ENCODE results near the gene DYNC1I2. TPM values are rescaled to one million over a fixed set of nuclear protein-coding genes. Genes with fewer than 3 reads are reported as not detected.

DYNC1I2 gene
- total RNA-seq, 3 donors from 2014 or later (not counting 1 experiment from before 2014, with no cell fraction given) = 26.7 to 36.4 (median 30.2) TPM

- Histone ChIP-seq H3K4me3 (ENCODE audit: low read length) (no peak overlapping the region), H3K4me1 (ENCODE audit: control insufficient read depth, insufficient read depth, low read length) (no peaks in the 10 kb centered on the region), H3K27me3 (ENCODE audit: control insufficient read depth, insufficient read depth, low read length) (no peaks in the 10 kb centered on the region), H3K36me3 (ENCODE audit: control insufficient read depth, insufficient read depth, low read length) (peaks cover 73% of the 10 kb centered on the region), H3K9me3 (ENCODE audit: control insufficient read depth, insufficient read depth, low read length) (no peaks in the 10 kb centered on the region), H3K27ac (ENCODE audit: low read length) (no peak overlapping the region)
- ATAC-seq = no peak
- Mint-ChIP-seq H3K4me1 (peaks cover 0 to 6% of the 10 kb centered on the region in 2 donors), H3K36me3 (peaks cover 32% of the 10 kb centered on the region), H3K9me3 (no peaks in the 10 kb centered on the region), H3K4me3 (no peak overlapping the region), H3K27me3 (ENCODE audit: low read depth in 2 of 2) (no peaks in the 10 kb centered on the region), H3K27ac (no peak overlapping the region)
- intact Hi-C loops (cut with micrococcal nuclease) = no loop called here
- 90% methylated on average over 1 of the region's 3 CpGs for WGBS (ENCODE audit: insufficient coverage)
- DNase-seq = no peak
- TF ChIP-seq, protein P1, sequence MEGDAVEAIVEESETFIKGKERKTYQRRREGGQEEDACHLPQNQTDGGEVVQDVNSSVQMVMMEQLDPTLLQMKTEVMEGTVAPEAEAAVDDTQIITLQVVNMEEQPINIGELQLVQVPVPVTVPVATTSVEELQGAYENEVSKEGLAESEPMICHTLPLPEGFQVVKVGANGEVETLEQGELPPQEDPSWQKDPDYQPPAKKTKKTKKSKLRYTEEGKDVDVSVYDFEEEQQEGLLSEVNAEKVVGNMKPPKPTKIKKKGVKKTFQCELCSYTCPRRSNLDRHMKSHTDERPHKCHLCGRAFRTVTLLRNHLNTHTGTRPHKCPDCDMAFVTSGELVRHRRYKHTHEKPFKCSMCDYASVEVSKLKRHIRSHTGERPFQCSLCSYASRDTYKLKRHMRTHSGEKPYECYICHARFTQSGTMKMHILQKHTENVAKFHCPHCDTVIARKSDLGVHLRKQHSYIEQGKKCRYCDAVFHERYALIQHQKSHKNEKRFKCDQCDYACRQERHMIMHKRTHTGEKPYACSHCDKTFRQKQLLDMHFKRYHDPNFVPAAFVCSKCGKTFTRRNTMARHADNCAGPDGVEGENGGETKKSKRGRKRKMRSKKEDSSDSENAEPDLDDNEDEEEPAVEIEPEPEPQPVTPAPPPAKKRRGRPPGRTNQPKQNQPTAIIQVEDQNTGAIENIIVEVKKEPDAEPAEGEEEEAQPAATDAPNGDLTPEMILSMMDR (IDR thresholded peaks at IDR 0.05) = no peak
These were observed 42.0 kb downstream of the DYNC1I2 start for GRCh38 chr2:171728989-171729951.

DNA sequence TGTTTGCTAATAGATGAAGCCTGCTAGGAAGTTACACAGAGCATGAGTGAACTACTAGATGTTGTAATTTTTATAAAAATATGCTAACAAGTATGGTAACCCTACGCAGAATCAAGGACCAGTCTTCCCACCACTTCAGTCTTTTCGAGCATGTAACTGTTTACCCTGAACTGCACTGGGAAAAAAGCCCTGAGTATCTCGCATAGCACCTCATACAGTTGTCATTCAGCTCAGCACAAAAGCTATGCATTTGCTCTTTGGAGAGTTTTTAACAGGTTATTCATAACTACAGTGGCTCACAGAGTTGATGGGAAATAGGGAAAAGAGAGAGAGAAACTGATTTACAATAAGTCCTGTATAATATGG, 42.7 kb downstream of the DYNC1I2 start:
- no peak for ATAC-seq
- Histone ChIP-seq H3K4me1 (ENCODE audit: control insufficient read depth, insufficient read depth, low read length) (no peaks in the 10 kb centered on the region), H3K36me3 (ENCODE audit: control insufficient read depth, insufficient read depth, low read length) (peaks cover 77% of the 10 kb centered on the region), H3K27me3 (ENCODE audit: control insufficient read depth, insufficient read depth, low read length) (no peaks in the 10 kb centered on the region), H3K9me3 (ENCODE audit: control insufficient read depth, insufficient read depth, low read length) (no peaks in the 10 kb centered on the region), H3K27ac (ENCODE audit: low read length) (no peak overlapping the region), H3K4me3 (ENCODE audit: low read length) (no peak overlapping the region)
- no peak overlapping the region for H3K27ac Mint-ChIP-seq
- no peak overlapping the region for H3K4me3 Mint-ChIP-seq
- H3K36me3 Mint-ChIP-seq = peaks cover 35% of the 10 kb centered on the region
- H3K4me1 Mint-ChIP-seq = peaks cover 0 to 6% of the 10 kb centered on the region in 2 donors
- intact Hi-C loops (cut with micrococcal nuclease) = no loop called here
- no peaks in the 10 kb centered on the region for H3K27me3 Mint-ChIP-seq (ENCODE audit: low read depth in 2 of 2)
- no peaks in the 10 kb centered on the region for H3K9me3 Mint-ChIP-seq
- WGBS (ENCODE audit: insufficient coverage) = 81% methylated on average over 3 of the region's 3 CpGs
- no peak for DNase-seq
- TF ChIP-seq, protein P1 (IDR thresholded peaks at IDR 0.05) = no peak

DNA sequence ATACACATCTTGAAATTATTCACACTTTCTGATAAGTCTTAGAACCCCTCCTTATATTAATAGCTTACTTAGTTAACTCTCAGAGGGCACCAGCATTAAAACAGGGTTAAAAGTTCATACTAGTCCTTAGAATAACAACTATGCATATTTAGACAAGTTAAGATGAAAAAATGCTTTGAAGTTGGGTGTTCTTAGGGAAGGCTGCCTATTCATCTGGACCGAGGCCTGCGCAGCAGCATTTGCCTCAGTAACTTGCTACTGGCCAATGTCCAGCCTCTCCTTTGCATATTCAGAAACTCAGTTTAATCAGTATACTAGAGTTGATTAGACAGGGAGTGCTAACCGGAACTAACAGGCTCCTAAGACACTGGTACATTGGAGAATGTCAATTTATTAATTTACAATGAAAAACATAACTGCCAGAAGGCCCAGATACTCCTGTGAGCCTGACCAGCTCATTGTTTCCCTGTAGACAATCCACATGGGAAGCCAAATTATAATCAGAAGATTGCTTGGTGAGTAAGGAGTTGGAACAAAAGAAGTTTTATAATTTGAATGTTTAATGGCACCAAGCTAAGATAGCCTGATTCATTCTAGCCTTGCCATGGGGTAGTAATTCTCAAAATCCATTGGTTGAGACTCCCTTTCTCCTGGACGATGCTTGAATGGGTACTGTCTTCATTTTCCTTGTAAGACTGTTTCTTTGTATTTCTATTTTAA, 48.9 kb downstream of the DYNC1I2 start:
- Mint-ChIP-seq H3K27ac (no peak overlapping the region), H3K36me3 (peaks cover 18% of the 10 kb centered on the region), H3K9me3 (no peaks in the 10 kb centered on the region), H3K4me3 (no peak overlapping the region), H3K4me1 (peaks cover 4 to 6% of the 10 kb centered on the region in 2 donors), H3K27me3 (ENCODE audit: low read depth in 2 of 2) (no peaks in the 10 kb centered on the region)
- Histone ChIP-seq H3K27me3 (ENCODE audit: control insufficient read depth, insufficient read depth, low read length) (no peaks in the 10 kb centered on the region), H3K4me1 (ENCODE audit: control insufficient read depth, insufficient read depth, low read length) (no peaks in the 10 kb centered on the region), H3K36me3 (ENCODE audit: control insufficient read depth, insufficient read depth, low read length) (peaks cover 40% of the 10 kb centered on the region), H3K27ac (ENCODE audit: low read length) (no peak overlapping the region), H3K4me3 (ENCODE audit: low read length) (no peak overlapping the region), H3K9me3 (ENCODE audit: control insufficient read depth, insufficient read depth, low read length) (no peaks in the 10 kb centered on the region)
- ATAC-seq (no peak), DNase-seq (no peak)
- WGBS (ENCODE audit: insufficient coverage) = 100% methylated on average over 2 of the region's 4 CpGs
- TF ChIP-seq, protein P1 (IDR thresholded peaks at IDR 0.05) = no peak
- intact Hi-C loops (cut with micrococcal nuclease) = no loop called here
